Measurements from ENCODE around the gene PFN4. TPM values are rescaled to one million over a fixed set of nuclear protein-coding genes. Genes with fewer than 3 reads are reported as not detected.
A peak's percentile ranks its signal among the peaks of the same experiment; 100 is the strongest.

PFN4 gene
- polyA plus RNA-seq, 1 donor from 2014 or later = not detected

DNA sequence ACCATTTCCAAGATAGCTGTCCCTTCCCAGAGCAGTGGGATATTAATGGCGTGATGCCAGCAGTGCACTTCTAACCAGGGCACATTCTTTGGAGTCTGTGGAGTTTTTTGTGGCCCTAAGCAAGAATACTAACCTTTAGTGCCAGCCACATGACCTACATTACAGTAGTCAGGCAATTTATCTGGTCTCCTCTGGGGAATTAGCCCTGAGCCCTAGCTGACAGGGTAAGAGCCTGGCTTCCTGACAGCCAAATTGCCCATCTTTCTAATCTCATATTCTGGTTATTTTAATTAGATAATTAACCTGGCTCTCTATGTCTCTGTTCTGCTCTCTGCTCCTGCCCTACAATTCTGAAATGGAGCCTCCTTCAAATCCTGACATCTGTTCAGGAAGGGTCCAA, 5.2 kb downstream of the PFN4 start:
- no peaks in the 10 kb centered on the region for H4K20me1 ChIP-seq (ENCODE audit: insufficient read depth)
- H3K9me2 ChIP-seq (ENCODE audit: insufficient read depth, low read length) = no peaks in the 10 kb centered on the region
- no peaks in the 10 kb centered on the region for H3K27me3 ChIP-seq (ENCODE audit: insufficient read depth, low read depth, low read length)
- H3K9me3 ChIP-seq (ENCODE audit: low read length) = no peaks in the 10 kb centered on the region
- TF ChIP-seq EZH2 (IDR thresholded peaks at IDR 0.05; ENCODE audit: borderline replicate concordance, insufficient read depth, low read length, poor library complexity, severe bottlenecking) = no peak
- no peak for TF ChIP-seq TAF1 (IDR thresholded peaks at IDR 0.05; ENCODE audit: low read depth)
- TF ChIP-seq REST (IDR thresholded peaks at IDR 0.05; ENCODE audit: borderline replicate concordance) = no peak
- no peak for TF ChIP-seq RAD21 (conservative IDR thresholded peaks at IDR 0.05)
- TF ChIP-seq SMC3 (conservative IDR thresholded peaks at IDR 0.05; ENCODE audit: poor library complexity) = no peak
- TF ChIP-seq EP300 (conservative IDR thresholded peaks at IDR 0.05; ENCODE audit: poor library complexity, severe bottlenecking) = peak; percentile 47
- TF ChIP-seq POLR2AphosphoS5 (IDR thresholded peaks at IDR 0.05) = peak; percentile 31
- no peak for TF ChIP-seq CTCF (IDR thresholded peaks at IDR 0.05; ENCODE audit: poor library complexity, severe bottlenecking)
- TF ChIP-seq MXI1 (conservative IDR thresholded peaks at IDR 0.05; ENCODE audit: poor library complexity, severe bottlenecking) = no peak
- no peaks in the 10 kb centered on the region for H3F3A ChIP-seq (ENCODE audit: insufficient read depth, low read length, poor library complexity, severe bottlenecking)
- no peaks in the 10 kb centered on the region for H3K36me3 ChIP-seq (ENCODE audit: insufficient read depth, low read length)
- H3K9ac ChIP-seq (ENCODE audit: low read length) = peak overlapping the region; percentile 25
- H2AFZ ChIP-seq (ENCODE audit: low read depth, low read length) = no peak overlapping the region
- H3K4me3 ChIP-seq (ENCODE audit: low read length) = peak overlapping the region; percentile 24
- no peaks in the 10 kb centered on the region for H3K79me2 ChIP-seq (replicated peaks; ENCODE audit: insufficient read depth, low read length)
- peak overlapping the region; percentile 26 for H3K4me2 ChIP-seq (ENCODE audit: low read length)
- H3K27ac ChIP-seq (ENCODE audit: low read length) = peak overlapping the region; percentile 73

- Histone ChIP-seq H3K79me2 (replicated peaks; ENCODE audit: insufficient read depth, low read length) (no peaks in the 10 kb centered on the region), H3F3A (ENCODE audit: insufficient read depth, low read length, poor library complexity, severe bottlenecking) (no peaks in the 10 kb centered on the region), H3K9me2 (ENCODE audit: insufficient read depth, low read length) (no peaks in the 10 kb centered on the region), H3K9me3 (ENCODE audit: low read length) (no peaks in the 10 kb centered on the region), H4K20me1 (ENCODE audit: insufficient read depth) (no peaks in the 10 kb centered on the region), H3K4me3 (ENCODE audit: low read length) (no peak overlapping the region), H3K9ac (ENCODE audit: low read length) (no peak overlapping the region), H3K27ac (ENCODE audit: low read length) (no peak overlapping the region), H3K36me3 (ENCODE audit: insufficient read depth, low read length) (no peaks in the 10 kb centered on the region), H3K27me3 (ENCODE audit: insufficient read depth, low read depth, low read length) (no peaks in the 10 kb centered on the region), H2AFZ (ENCODE audit: low read depth, low read length) (no peak overlapping the region), H3K4me2 (ENCODE audit: low read length) (no peak overlapping the region)
- no peak for TF ChIP-seq TAF1 (IDR thresholded peaks at IDR 0.05; ENCODE audit: low read depth)
Observed at GRCh38 chr2:24115057-24115456, 8.1 kb downstream of the PFN4 start.

GRCh38 chr2:24111407-24111901, 11.7 kb downstream of the PFN4 start:
- TF ChIP-seq EP300 (conservative IDR thresholded peaks at IDR 0.05; ENCODE audit: poor library complexity, severe bottlenecking) (no peak), RAD21 (conservative IDR thresholded peaks at IDR 0.05) (no peak), POLR2AphosphoS5 (IDR thresholded peaks at IDR 0.05) (no peak), TAF1 (IDR thresholded peaks at IDR 0.05; ENCODE audit: low read depth) (no peak), CTCF (IDR thresholded peaks at IDR 0.05; ENCODE audit: poor library complexity, severe bottlenecking) (no peak), MXI1 (conservative IDR thresholded peaks at IDR 0.05; ENCODE audit: poor library complexity, severe bottlenecking) (no peak), REST (IDR thresholded peaks at IDR 0.05; ENCODE audit: borderline replicate concordance) (no peak), EZH2 (IDR thresholded peaks at IDR 0.05; ENCODE audit: borderline replicate concordance, insufficient read depth, low read length, poor library complexity, severe bottlenecking) (no peak), SMC3 (conservative IDR thresholded peaks at IDR 0.05; ENCODE audit: poor library complexity) (no peak)
- Histone ChIP-seq H3K4me3 (ENCODE audit: low read length) (no peak overlapping the region), H3K9me3 (ENCODE audit: low read length) (peaks cover 2% of the 10 kb centered on the region), H3F3A (ENCODE audit: insufficient read depth, low read length, poor library complexity, severe bottlenecking) (no peaks in the 10 kb centered on the region), H3K27me3 (ENCODE audit: insufficient read depth, low read depth, low read length) (no peaks in the 10 kb centered on the region), H4K20me1 (ENCODE audit: insufficient read depth) (no peaks in the 10 kb centered on the region), H3K79me2 (replicated peaks; ENCODE audit: insufficient read depth, low read length) (no peaks in the 10 kb centered on the region), H3K4me2 (ENCODE audit: low read length) (no peak overlapping the region), H3K9ac (ENCODE audit: low read length) (no peak overlapping the region), H2AFZ (ENCODE audit: low read depth, low read length) (no peak overlapping the region), H3K9me2 (ENCODE audit: insufficient read depth, low read length) (no peaks in the 10 kb centered on the region), H3K36me3 (ENCODE audit: insufficient read depth, low read length) (no peaks in the 10 kb centered on the region), H3K27ac (ENCODE audit: low read length) (no peak overlapping the region)

Measured in neural cell (in vitro differentiated cells).